ENCODE measurements around the gene CORIN.
"Not testable (repeated sequence)": the region's sequence is repeated elsewhere in the genome, so short reads cannot be mapped to it uniquely, and the experiment has no call there.

CORIN gene

DNA sequence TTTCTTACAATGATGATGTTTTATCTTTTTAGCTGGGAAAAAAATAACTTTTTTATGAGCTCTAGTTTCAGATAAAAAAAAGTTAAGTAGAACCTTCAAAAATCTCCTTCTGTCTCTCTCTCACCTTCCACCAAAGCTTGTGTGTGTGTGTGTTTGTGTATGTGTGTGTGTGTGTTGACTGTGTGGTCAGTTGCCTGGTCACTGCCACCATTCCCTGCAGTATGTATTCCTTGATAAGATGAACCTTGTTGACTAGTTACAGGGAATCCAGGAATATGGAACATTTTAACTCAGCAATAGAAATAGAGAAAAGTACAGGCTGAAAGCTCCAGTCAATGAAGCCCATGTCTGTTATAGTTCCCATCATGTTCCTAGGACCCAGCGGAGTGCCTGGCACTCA, 143.5 kb downstream of the CORIN start:
- DNase-seq, result no peak

DNA sequence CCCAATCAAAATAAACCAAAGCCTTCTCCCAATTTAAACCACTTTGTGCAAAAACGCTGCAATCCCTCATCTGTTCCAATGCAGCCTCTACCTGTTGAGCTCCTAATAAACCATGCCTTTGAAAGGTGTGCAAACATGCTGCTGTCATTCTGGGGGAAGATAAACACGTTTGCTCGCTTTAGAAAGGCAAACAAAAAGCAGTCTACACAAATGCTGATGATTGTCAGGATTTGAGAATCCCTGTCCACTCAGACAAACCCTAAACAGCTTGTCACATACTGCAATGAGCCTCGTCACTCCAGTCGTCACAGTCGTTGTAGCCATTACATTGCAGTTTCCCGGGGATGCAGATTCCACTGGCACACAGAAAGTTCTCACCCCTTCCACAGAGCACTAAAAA, 145.2 kb downstream of the CORIN start:
- no peak for DNase-seq

DNA sequence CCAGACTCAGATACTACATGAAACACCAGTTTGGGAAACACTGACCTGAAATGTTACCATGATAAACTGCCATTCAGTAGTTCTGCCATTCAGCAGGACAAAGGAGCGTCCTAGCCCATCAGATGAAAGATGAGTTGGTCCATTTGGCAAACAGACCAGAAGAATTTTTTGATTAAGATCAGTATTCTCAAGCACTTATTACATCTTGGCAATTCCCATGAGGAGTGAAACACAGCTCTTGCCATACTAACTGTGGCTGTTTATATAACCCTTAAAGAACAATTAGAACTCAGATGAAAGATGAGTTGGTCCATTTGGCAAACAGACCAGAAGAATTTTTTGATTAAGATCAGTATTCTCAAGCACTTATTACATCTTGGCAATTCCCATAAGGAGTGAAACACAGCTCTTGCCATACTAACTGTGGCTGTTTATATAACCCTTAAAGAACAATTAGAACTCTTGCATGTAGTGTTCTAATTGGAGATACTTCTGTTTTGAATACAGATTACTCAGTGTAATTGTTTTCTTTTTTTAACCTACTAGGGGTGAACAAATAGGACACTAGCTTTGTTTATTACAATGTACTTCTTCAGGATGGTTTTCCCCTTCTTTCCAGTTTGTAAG, 146.0 kb downstream of the CORIN start:
- DNase-seq, result not testable (repeated sequence)

DNA sequence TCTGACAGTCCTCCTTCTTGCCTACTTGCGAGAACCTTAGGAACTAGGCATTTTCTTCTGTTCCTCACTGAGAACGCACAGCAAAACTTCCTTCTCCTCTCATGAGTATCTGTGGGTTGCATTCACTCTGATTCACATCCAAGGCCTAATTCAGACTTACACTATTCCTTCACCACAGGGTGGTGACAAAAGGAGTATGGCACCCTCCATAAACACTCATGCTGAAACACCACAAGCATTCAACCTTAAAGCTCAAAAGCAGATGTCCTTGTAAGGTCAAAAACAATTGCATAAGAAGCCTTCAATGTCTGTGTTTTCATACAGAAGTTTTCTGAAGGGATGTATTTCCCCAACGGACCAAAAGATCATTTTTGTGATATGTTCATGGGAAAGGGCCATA, 147.3 kb downstream of the CORIN start:
- DNase-seq, result no peak

DNA sequence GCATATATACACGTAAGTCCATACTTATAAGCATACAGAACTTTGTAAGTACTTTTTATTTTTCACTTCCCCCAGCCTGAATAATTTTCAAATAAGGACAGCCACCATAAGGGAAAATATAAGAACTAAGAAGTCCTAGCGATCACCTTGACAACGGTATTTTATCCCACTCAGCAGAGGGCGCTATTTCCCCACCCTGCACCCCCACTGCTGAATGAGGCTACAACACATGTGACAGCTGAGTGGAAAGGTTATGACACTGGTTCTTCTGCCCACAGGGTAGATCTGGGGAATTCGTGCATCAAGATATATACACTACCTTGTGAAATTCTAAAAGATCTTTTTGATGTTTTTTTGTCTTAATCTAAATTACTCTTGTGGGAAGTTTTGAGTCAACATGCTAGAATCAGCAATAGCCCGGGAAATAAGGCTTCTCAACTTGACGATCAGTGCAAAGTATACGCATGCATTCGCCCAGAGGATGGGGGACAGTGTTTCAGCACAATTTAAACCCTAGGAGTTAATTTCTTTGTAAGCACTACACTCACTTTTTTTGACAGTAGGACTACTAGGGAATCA, 151.5 kb downstream of the CORIN start:
- peak in 4 of 58 donors; percentile 1 to 7 (median 2) for DNase-seq

DNA sequence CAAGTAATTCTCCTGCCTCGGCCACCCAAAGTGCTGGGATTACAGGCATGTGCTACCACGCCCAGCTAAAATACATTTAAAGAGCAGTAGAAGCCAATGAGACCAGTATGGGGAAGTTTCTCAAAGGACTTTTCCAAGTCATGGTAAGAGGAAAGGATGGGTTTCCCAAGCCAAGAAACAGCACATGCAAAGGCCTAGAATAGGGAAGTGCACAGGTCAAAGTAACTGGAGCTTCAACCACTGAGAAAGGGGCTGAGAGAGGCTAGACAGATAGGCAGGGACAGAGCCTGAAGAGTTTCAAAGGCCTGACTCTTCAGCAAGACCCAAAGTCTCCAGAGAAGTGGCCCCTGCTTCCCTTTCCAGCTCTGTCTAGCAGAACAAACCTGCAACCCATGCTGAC, 162.1 kb downstream of the CORIN start:
- DNase-seq, result no peak

DNA sequence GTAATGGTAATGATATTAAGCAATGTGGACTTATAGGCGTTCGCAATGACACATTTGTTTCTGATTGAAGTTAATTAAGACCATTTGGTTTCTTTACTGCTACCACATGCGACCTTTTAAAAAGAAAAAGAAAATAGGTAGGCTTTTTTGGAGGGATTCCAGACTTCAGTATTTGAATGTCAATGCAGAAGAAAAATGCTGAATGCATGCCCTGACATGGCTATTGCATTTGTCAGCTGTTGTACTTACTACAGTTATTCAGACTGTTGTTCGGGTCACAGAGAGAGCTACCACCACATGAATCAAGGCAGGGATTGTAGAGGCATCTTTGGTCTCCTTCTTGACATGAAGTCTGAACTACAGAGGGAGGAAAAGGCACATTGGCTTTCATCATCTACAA, 163.7 kb downstream of the CORIN start:
- DNase-seq, result no peak

DNA sequence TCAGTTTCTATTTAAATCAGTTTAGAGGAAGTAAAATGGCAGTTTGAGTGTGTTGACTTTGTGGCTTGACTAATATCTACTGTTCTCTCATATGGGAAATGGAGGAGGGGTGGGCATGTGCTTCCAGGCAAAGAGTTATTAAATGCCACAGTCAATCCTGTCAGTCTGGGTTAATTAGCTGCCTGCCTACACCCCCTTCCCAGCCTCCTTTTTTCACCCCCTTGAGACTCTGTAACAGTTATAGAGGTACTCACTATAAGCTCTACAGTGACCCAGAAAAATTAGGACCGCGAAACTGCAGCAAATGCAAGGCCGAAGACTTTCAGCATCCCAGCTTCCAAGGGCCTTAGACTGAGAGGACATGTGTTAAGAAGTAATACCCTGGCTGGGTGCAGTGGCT, 165.2 kb downstream of the CORIN start:
- DNase-seq, result no peak

DNA sequence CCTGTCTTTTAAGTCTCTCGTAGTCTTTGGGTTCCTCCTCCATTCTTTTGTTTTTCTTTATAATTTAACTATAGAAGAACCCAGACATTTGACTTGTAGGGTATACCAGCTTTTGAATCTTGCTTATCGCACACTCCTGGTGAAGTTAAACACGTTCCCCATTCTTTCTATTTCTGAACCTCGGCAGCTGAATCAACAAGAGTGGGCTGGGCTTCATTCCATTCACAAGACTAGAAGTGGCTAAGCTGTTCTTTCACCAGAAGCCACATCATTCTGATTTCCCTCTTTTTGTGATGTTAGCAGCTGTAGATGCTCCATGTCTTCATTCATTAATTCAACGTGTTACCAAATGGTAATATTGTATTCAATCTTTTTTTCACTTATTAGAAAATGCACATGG, 167.9 kb downstream of the CORIN start:
- DNase-seq, result no peak

DNA sequence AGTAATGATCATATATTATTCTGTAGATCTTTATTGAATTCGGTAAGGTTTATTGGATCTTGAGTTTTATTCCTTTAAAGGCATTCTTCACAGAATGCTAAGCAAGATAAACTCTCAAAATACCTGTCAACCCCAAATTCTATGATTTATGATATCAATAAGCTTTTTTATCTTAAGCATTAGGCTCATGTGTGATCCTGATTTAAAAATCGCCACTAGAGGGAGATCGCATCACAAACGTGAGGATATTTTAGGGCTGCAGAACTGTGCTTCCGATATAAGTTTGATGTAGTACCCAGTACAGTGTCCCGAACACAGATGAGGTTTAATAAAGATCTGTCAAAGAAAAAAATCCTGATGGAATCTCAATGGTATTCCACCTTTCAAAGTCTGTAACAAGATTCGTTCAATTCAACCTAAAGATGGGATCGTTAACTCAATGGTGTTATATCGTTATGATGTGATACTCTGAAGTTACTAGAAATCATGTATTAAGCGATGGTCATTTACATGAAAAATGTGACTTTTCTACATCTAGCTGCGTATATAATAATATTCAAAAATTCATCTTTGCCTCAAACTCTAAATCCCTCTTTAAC, 169.0 kb downstream of the CORIN start:
- peak in 6 of 58 donors; percentile 2 to 54 (median 16) for DNase-seq

DNA sequence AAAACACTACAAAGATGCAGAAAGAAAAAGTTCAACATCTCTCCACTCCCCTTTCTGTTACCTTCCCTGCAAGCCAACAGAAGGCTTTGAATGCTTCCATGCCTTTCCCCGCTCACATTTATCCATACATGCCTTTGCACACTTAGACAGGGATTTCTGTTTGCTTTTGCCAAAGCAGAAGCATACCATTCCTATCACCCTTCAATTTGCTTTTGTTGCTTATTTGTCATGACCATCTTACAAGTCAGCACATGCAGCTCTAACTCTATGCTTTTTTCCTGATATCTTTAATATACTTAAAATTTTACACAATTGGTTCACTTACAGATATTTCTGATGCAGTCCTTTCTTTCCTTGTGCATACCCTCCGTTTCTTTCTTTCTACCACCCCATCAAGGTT, 169.6 kb downstream of the CORIN start:
- no peak for DNase-seq

DNA sequence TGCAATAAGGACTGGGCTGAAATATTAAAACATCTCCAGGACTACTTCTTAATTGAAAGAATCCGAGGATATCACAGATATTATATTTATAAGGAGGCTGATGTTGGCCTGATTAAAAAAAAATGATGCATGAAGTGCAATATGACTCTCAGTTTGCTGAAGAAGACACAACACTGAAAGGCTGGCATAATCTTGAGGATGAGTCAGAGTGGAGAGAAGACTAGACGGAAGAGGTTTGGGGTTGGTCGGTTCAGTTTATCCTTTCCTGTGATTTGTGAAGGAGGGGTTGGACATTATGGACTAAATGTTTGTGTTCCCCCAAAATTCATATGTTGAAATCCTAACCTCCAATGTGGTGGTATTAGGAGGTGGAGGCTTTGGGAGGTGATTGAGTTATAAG, 170.3 kb downstream of the CORIN start:
- DNase-seq, result no peak

DNA sequence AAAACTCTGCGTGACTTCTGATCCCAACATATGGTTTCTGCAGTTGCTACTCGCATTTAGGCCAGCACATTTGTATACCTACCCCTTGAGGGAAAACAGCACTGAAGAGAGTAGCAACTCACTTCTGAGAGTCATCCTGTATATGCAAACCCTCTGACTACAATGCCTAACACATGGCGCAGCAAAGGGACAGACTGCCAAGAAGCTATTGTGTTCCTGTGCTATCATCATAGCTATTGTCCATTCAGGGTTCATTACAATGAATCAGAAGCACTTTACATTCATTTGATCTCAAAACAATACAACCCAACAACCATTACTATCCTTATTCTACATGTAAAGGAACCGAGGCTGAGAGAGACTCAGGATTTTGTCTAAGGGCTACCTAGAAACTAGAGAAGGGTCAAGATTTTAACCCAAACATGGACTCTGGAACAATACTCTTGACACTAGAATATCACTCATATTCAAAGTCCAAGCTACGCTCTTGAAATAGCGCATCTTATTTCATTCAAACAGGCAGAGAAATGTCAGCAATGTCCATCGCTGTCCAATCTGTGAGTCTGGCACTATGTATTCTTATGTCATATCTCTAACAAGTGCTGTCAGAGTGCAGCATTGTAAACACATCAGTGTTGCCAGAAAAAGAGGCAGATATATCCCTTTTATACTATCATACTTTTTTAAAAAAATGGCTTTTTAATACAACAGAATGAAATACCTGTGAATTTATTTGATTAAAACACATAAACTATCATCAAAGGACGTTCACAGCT, 173.6 kb downstream of the CORIN start:
- DNase-seq, result peak in 5 of 58 donors; percentile 3 to 20 (median 10)

DNA sequence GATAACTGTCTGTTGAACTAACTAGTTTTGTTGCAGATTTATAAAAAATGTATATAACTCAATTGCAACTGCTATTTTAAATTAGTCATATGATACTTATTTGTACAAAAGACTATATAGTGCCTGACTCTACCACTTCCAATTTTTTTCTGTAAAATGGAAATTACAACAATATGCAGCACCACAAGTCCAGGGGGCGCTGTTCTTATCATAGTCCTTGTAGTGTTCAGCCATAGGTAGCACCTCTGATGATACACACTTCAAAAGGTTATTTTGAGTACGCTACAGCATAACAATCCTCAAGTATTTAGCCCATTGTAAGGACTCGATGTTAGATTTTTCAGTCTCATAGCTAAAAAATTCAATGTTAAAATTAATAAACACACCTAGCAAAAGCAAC, 174.9 kb downstream of the CORIN start:
- no peak for DNase-seq

DNA sequence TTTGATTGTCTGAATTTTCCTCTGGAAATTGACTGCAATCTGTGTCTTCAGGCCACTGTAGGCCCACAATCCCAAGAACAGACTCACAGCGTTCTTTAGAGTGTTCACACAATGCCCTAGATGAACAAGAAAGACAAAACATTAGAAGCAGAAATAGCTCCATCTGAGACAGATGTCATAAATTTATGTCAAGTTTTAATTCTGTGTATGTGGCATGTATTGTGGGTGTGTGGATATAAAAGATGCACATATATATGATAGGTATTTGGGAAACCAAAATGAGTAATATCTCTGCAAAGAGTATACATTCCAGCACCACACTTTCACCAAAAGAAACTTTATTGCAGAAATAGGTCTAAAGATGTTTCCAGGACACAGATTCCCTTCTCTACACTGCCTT, 176.1 kb downstream of the CORIN start:
- no peak for DNase-seq

DNA sequence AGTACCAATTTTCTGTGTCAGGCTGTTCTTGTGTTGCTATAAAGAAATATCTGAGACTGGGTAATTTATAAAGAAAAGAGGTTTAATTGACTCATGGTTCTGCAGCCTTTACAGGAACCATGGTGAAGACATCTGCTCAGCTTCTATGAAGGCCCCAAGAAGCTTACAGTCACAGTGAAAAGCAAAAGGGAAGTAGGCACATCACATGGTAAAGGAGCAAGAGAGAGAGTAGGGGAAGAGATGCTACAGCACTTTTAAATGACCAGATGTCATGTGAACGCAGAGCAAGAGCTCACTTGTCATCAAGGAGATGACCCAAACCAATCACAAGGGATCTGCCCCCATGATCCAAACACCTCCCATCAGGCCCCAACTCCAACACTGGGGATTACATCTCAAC, 178.5 kb downstream of the CORIN start:
- no peak for DNase-seq

DNA sequence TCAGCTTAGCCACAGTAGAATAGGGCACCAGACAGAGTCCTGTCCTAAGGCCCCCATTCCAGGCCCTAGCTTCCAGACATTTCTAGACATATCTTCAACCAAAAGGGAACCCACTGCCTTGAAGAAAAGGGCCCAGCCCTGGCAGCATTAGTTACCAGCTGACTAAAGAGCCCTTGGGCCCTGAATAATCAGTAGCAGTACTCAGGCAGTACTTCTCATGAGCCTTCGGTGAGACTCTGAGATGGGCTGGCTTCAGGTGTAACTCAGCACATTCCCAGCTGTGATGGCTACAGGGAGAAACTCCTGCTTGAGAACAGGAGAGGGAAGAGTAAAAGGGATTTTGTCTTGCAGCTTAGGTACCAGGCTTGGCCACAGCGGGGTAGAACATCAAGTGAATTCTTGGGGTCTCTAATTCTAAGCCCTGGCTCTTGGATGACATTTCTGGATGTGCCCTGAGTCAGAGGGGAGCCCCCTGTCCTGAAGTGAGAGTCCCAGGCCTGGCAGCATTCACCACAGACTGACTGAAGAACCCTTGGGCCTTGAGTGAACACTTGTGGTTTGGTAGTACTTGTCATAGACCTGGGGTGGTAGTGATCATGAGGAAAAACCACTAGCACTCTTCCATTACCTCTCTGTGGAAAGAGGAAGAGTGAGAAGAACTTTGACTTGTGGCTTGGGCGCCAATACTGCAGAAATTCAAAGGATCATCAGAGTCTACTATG, 182.7 kb downstream of the CORIN start:
- no peak for DNase-seq

DNA sequence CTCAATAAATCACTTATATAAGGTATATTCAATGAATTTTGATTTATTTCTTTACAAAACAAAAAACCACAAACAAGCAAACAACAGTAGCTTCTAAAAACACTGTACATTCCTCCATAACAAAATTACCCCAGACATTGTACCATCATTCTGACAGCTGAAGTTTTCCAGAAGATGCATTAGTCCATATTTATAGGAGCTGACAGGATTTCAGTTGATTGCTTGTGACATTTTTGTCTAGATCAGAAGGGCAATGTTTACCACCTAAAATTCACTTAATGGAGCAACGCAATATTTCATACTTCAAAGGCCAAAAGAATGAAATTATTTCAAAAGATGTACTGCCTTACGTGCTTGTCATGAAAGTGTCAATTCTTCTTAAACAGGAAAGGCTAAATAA, 185.8 kb downstream of the CORIN start:
- no peak for DNase-seq

DNA sequence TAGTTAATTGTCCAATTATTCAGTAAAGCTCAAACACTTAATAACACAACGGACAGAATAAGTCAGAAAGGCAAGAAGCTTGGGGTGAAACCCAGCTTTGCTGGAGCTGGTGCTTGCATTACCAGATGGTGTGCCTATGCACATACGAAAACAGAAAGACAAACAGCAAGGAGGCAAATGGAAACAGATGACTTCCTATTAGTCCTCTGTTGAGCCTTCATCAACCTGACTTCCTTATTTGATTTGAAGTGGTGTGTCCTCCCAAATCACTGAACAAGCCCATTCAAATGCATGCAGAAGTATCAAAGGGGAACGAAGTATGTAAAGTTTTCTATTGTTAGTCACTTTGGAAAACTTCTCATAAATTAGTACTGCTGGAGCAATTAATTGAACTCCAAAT, 186.6 kb downstream of the CORIN start:
- no peak for DNase-seq

DNA sequence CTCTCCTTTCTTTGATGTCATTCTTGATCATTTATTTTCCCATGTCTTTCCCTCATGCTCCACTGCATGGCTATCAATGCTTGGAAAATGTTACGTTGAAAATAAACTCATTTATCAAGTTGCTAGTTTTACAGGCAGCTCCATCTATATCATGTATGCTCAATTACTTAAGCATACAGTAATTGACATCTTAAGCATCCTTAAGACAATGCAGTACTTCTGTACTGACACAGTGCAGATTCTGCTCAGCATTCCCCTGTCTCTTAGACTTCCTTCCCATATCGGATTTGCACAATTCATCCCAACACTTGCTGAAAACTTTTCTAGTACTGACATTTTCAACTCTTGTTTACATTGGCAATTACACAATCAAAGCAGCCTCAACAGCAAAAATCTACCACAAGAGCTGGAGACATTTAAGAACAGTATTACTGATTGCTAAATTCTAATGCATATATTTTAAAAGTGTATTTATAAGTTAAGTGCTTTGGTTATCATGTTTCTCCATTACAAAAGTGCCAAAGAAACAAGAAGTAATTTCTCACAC, 187.2 kb downstream of the CORIN start:
- DNase-seq, result no peak

DNA sequence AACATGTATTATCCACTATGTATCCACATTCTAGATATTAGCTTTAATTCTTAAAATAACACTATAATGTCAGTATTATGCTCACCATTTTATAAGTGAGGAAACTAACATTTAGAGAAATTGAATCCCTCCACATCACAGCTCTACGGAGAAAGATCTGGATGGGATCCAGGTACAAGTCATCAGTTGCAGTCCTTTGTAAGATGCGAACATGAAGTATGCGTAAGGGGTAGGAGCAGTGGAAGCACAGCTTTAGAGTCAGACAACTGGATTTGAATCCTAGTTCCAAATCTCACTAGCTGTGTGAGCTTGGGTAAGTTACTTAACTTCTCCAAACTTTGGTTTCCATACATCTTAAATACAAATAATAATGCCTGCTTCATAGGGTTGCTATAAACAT, 190.3 kb downstream of the CORIN start:
- no peak for DNase-seq

DNA sequence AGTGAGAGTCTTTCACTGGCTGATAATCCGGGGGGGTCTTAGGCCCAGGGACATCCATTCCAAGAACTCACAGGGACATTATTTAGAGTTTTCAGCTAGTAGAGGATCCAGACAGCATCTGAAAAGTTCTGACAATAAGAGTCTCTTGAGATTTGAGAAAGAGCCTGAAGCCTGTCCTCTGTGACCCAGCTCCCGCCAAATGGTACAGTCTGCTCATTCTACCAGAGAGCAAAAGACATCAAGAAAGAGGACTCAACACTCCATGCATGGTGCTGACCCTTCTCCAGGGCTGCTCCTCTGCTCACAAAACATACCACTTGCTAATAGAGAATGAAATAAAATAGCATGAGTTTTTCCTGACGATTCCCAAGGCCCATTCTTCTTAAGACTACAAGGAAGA, 190.8 kb downstream of the CORIN start:
- DNase-seq, result no peak

Data from anterior cingulate cortex (tissue), 58 donors.